Gastroesophageal sphincter (tissue), 4 donors: Measurements from ENCODE around the gene MGLL. TPM values are rescaled to one million over a fixed set of nuclear protein-coding genes. Genes with fewer than 3 reads are reported as not detected.

Source experiments
- ATAC-seq: fragments of 150-250 bp; one replicate; pipeline ENCODE4 v1.9.1; 2016; ENCODE audit warnings: mild to moderate bottlenecking, moderate library complexity
- H3K27ac ChIP-seq, 4 donors: fragments of 200-600 bp; sonication (generic) in 3 of 4; 1 replicate in 3 of 4; 2 replicates in 1 of 4; pipeline ENCODE4 v1.5.1; 2016 to 2019
- H3K27me3 ChIP-seq: fragments of 200-600 bp; sonication (generic); one replicate; pipeline ENCODE4 v1.5.1; 2019
- H3K36me3 ChIP-seq, 2 donors: fragments of 200-600 bp; sonication (generic); one replicate each; pipeline ENCODE4 v1.5.1; 2019; ENCODE audit warnings: control low read depth in 1 of 2
- H3K4me1 ChIP-seq, 3 donors: fragments of 200-600 bp; sonication (generic); 1 replicate in 2 of 3; 2 replicates in 1 of 3; pipeline ENCODE4 v1.5.1; 2016 to 2019; ENCODE audit warnings: control low read depth in 2 of 3
- H3K4me3 ChIP-seq, 2 donors: fragments of 200-600 bp; sonication (generic); one replicate each; pipeline ENCODE4 v1.5.1; 2019; ENCODE audit warnings: mild to moderate bottlenecking in 1 of 2, moderate library complexity in 1 of 2
- H3K9me3 ChIP-seq, 3 donors: fragments of 200-600 bp; sonication (generic); one replicate each; pipeline ENCODE4 v1.5.1; 2017 to 2019; ENCODE audit warnings: control low read depth in 2 of 3
- EP300 ChIP-seq: sonication (generic); formaldehyde crosslinking; IDR thresholded peaks from one replicate; pipeline ENCODE4 v1.6.1; 2017; ENCODE audit warnings: antibody characterized with exemption, mild to moderate bottlenecking
- POLR2A ChIP-seq, 2 donors: fragments of 450-650 bp; IDR thresholded peaks; one replicate each; pipeline ENCODE4 v1.6.1; 2017; ENCODE audit warnings: antibody characterized with exemption in 2 of 2, mild to moderate bottlenecking in 2 of 2, moderate library complexity in 1 of 2
- POLR2AphosphoS5 ChIP-seq: sonication (generic); formaldehyde crosslinking; IDR thresholded peaks from one replicate; pipeline ENCODE4 v1.6.1; 2017; ENCODE audit warnings: antibody characterized with exemption
- WGBS, 2 donors: methylation state at CpG; one replicate each; pipeline ENCODE4 v1.1.5; 2018; ENCODE audit warnings: low coverage in 1 of 2; 5-methylcytosine and 5-hydroxymethylcytosine counted together
- total RNA-seq, 4 donors: library from RNA; depleted of rRNA; stranded (reverse); fragments of >200 nt; gene quantifications; one replicate each; pipeline ENCODE4 v1.1.0, GENCODE V29; 2016
- TF ChIP-seq, protein P1 (sequence below), 4 experiments: fragments of 200-600 bp in 2 of 4; fragments of 450-650 bp in 2 of 4; sonication (generic) in 1 of 4; IDR thresholded peaks; one replicate each; pipeline ENCODE4 v1.5.1; 2017 to 2019; ENCODE audit warnings: antibody characterized with exemption in 4 of 4, mild to moderate bottlenecking in 2 of 4, moderate library complexity in 2 of 4

MGLL gene
- total RNA-seq, 4 donors from 2014 or later, result 39.2 to 171 (median 55.8) TPM

DNA sequence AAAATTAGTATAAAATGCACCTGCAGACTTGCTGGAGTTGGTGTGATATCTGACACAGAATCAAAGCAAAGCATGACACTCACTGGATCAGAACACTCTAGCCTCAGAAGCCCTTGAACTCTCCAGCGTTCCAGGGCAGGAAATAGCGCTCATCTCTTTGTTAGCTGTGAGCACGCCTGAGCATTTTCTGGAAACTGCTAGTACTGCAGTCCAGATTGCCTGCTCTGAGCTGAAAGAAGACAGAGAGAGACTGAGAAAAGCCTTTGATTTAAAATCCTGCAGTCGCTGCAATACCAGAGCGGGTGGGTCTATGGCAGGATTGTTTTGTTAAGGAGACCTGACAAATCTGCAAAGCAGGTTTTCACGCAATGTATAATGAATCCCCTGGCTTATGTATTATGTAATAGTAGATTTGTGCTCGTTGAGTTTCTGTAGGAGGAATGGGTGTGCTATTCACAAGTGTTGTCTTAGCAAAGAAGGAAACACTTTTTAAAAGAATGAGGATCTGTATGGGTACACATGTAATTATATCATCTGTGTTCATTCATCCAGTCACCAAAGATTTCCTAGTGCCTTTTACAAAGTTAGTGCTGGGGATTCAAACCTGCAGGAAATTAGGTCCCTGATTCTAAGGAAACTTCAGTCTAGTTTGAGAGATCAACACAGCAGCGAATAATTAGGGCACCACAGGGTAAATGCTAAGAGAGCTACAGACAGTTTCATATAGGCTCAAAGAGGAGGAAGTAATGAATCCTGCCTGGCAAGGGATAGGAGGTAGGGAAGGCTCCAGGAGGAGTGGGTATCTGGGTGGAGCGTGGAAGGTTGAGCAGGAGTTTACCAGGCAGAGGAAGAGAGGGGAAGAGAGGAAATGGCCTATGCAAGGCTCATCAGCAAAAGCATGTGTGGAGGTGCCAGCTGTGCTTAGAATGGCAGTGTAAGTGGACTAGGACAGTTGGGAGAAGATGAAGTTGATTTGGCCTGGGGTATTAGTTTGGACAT lies 26.1 kb upstream of the MGLL start:
- ATAC-seq, result no peak
- Histone ChIP-seq H3K27ac (no peak overlapping the region), H3K9me3 (no peaks in the 10 kb centered on the region), H3K4me1 (peaks cover 0 to 6% (median 0%) of the 10 kb centered on the region in 3 donors), H3K36me3 (no peaks in the 10 kb centered on the region), H3K27me3 (no peaks in the 10 kb centered on the region), H3K4me3 (no peak overlapping the region)
- 50 to 73% methylated on average over 4 to 8 of the region's 9 CpGs for whole genome bisulfite sequencing, 2 donors
- TF ChIP-seq POLR2A (IDR thresholded peaks at IDR 0.05) (no peak), EP300 (no peak), POLR2AphosphoS5 (no peak)
- TF ChIP-seq, protein P1, sequence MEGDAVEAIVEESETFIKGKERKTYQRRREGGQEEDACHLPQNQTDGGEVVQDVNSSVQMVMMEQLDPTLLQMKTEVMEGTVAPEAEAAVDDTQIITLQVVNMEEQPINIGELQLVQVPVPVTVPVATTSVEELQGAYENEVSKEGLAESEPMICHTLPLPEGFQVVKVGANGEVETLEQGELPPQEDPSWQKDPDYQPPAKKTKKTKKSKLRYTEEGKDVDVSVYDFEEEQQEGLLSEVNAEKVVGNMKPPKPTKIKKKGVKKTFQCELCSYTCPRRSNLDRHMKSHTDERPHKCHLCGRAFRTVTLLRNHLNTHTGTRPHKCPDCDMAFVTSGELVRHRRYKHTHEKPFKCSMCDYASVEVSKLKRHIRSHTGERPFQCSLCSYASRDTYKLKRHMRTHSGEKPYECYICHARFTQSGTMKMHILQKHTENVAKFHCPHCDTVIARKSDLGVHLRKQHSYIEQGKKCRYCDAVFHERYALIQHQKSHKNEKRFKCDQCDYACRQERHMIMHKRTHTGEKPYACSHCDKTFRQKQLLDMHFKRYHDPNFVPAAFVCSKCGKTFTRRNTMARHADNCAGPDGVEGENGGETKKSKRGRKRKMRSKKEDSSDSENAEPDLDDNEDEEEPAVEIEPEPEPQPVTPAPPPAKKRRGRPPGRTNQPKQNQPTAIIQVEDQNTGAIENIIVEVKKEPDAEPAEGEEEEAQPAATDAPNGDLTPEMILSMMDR (IDR thresholded peaks at IDR 0.05), result no peak

- Histone ChIP-seq H3K9me3 (no peaks in the 10 kb centered on the region), H3K4me1 (peaks cover 0 to 6% (median 0%) of the 10 kb centered on the region in 3 donors), H3K4me3 (no peak overlapping the region), H3K36me3 (no peaks in the 10 kb centered on the region), H3K27me3 (no peaks in the 10 kb centered on the region), H3K27ac (no peak overlapping the region)
- no peak for TF ChIP-seq POLR2A (IDR thresholded peaks at IDR 0.05)
- no peak for TF ChIP-seq EP300
- no peak for TF ChIP-seq POLR2AphosphoS5
- TF ChIP-seq, protein P1 (IDR thresholded peaks at IDR 0.05), result no peak
- no peak for ATAC-seq
- 98 to 100% methylated on average over 1 to 4 of the region's 4 CpGs for WGBS, 2 donors
Observed at GRCh38 chr3:127847236-127847720, 25.0 kb upstream of the MGLL start.

- ATAC-seq, result no peak
Observed at GRCh38 chr3:127846576-127846975, 24.3 kb upstream of the MGLL start.

DNA sequence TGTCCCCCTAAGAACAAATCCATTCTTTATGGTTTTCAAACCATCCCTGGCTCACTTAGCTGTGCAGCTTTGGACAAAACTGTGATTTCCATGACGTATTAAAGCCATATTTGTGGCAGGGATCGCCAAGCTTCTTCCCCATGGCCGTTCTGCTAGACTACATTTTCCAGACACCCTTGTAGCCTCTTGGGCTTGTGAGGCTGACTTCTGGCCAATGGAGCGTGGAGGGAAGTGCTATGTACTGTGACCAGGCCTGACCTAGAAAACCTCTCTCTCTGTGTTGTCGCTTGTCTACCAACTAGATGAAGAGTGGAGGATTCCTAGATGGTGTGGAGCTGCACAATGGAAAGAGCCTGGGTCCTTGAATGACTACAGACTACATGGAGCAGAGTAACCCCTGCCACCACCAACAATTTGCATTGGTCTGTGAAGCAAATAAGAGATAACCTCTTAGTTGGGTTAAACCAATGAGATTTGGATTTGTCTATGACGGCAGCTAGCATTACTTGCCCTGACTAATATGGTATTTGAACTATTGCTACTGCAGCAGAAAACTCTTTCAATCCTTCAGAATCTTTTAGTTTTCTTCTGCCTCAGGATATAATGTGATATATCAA lies 22.1 kb upstream of the MGLL start:
- Histone ChIP-seq H3K4me3 (no peak overlapping the region), H3K27ac (no peak overlapping the region)
- WGBS, 2 donors, result 80 to 81% methylated on average over 3 to 6 of the region's 6 CpGs

More at GRCh38 chr3:127846576-127846975, 24.3 kb upstream of the MGLL start:
- H3K9me3 ChIP-seq, result no peaks in the 10 kb centered on the region
- no peak overlapping the region for H3K27ac ChIP-seq
- peaks cover 0 to 6% (median 0%) of the 10 kb centered on the region in 3 donors for H3K4me1 ChIP-seq
- no peaks in the 10 kb centered on the region for H3K27me3 ChIP-seq
- TF ChIP-seq, protein P1 (IDR thresholded peaks at IDR 0.05), result no peak
- TF ChIP-seq POLR2A (IDR thresholded peaks at IDR 0.05) (no peak), POLR2AphosphoS5 (no peak), EP300 (no peak)
- no peaks in the 10 kb centered on the region for H3K36me3 ChIP-seq
- 73 to 80% methylated on average over 1 of the region's 1 CpG for WGBS, 2 donors
- no peak overlapping the region for H3K4me3 ChIP-seq

More for the DNA sequence above, 22.1 kb upstream of the MGLL start:
- Histone ChIP-seq H3K9me3 (no peaks in the 10 kb centered on the region), H3K27me3 (peaks cover 5% of the 10 kb centered on the region), H3K4me1 (peaks cover 0 to 6% (median 0%) of the 10 kb centered on the region in 3 donors), H3K36me3 (no peaks in the 10 kb centered on the region)
- TF ChIP-seq, protein P1 (IDR thresholded peaks at IDR 0.05), result no peak
- TF ChIP-seq EP300 (no peak), POLR2A (IDR thresholded peaks at IDR 0.05) (no peak), POLR2AphosphoS5 (no peak)
- no peak for ATAC-seq
